Fibroblast of skin of right quadriceps (primary cell): ENCODE results near the gene SLC25A48.
"Not testable (repeated sequence)": the region's sequence is repeated elsewhere in the genome, so short reads cannot be mapped to it uniquely, and the experiment has no call there.

Experiments
- DNase-seq: peaks from one replicate; pipeline ENCODE4 v3.0.0-alpha.2; 2013

SLC25A48 gene

DNA sequence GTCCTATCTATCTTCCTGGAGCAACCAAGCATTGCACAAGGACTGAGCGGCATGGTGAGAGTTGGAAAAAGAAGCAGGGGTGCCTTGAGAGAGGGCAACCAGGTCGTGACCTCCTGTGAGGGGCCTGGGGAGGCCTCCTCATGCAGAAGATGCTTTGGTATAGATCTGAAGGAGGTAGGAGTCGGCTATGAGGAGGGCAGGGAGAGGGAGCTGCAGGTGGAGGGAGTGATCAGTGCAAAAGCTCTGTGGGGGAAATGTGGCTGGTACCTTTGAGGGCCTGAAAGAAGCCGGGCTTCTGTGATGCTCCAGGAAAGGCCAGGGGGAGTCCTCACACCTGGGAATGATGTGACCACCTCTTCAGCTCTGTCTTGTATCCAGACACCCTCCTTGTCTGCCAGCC is 3.6 kb upstream of the SLC25A48 start:
- DNase-seq, result no peak

DNA sequence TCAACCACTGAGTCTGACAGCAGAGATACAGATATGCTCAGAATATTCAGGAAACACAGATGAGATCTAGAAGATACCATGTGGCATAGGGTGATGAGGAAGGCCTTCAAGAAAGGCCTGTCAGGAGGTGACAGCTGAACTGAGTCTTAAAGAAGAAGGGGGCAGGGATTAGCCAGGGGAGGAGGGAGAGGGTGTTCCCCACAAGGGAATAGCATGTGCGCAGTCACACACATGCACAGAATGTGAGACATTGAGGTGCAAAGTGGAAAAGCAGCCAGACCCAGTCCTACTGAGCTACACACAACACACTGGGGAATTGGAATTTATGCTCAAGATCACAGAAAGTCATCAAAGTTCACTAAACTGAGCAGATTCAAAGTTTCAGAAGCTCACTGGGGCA is 3.0 kb upstream of the SLC25A48 start:
- DNase-seq, result no peak

- no peak for DNase-seq
Observed at GRCh38 chr5:135831851-135832555, 2.5 kb upstream of the SLC25A48 start.

- no peak for DNase-seq
Observed at GRCh38 chr5:135832941-135833920, 1.2 kb upstream of the SLC25A48 start.

- no peak for DNase-seq
Observed at GRCh38 chr5:135833961-135834638, 363 bp upstream of the SLC25A48 start.

GRCh38 chr5:135835766-135836165 is 1.3 kb downstream of the SLC25A48 start:
- DNase-seq, result no peak

- not testable (repeated sequence) for DNase-seq
Observed at GRCh38 chr5:135838395-135838794, 3.9 kb downstream of the SLC25A48 start.

- no peak for DNase-seq
Observed at GRCh38 chr5:135839566-135839965, 5.1 kb downstream of the SLC25A48 start.

DNA sequence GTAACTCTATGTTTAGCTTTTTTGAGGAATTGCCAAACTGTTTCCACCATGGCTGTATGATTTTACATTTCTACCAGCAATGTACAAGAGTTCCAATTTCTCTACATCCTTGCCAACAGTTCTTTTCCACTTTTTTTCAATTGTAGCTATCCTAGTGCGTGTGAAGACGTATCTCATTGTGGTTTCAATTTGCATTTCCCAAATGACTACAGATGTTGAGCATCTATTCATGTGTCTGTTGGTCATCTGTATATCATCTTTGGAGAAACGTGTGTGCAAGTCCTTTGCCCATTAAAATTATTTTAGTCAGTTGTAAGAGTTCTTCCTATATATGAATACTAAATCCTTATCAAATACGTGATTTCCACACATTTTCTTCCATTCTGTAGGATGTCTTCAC is 6.5 kb downstream of the SLC25A48 start:
- DNase-seq, result no peak

DNA sequence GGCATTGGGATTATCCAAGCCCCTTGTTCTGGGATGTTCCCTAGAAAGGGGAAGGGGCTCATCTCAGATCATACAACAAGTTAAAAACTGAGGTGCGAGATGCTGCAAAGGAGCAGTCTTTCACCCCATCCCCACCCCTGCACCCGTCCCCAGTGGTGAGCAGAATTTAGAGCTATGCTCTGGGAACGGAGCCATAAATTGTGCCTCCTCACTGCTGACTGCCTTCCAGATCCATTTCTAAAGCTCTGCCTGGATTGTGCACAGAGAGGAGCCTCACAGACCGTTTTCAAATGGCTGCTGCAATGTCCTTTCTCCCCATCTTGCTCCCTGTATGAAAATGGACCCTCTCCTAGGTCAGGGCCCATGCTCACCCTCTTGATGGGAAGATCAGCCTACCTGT is 8.3 kb downstream of the SLC25A48 start:
- no peak for DNase-seq

GRCh38 chr5:135843571-135844337 is 9.3 kb downstream of the SLC25A48 start:
- DNase-seq, result no peak

GRCh38 chr5:135846311-135846710 is 11.8 kb downstream of the SLC25A48 start:
- no peak for DNase-seq

DNA sequence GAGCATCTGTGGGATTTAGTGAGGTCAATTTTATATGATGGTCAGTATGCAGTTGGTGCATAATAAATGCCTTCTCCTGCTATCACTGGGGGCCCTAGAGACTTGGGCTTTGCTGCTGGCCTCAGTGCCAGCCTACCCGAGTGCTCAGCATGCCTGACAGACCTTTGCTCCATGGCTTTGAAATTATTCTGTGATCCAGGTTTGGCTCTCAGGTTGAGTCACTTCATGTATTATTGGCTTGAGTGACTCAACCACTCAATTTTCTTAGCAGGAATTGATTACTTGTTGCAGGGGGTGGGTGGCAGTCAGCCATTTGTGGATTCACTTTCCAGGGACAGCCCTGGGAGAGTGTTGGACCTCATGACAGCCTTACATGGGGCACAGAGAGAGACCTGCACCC is 13.5 kb downstream of the SLC25A48 start:
- DNase-seq, result no peak

GRCh38 chr5:135850231-135850630 is 15.8 kb downstream of the SLC25A48 start:
- no peak for DNase-seq

- no peak for DNase-seq
Observed at GRCh38 chr5:135850671-135851070, 16.2 kb downstream of the SLC25A48 start.

DNA sequence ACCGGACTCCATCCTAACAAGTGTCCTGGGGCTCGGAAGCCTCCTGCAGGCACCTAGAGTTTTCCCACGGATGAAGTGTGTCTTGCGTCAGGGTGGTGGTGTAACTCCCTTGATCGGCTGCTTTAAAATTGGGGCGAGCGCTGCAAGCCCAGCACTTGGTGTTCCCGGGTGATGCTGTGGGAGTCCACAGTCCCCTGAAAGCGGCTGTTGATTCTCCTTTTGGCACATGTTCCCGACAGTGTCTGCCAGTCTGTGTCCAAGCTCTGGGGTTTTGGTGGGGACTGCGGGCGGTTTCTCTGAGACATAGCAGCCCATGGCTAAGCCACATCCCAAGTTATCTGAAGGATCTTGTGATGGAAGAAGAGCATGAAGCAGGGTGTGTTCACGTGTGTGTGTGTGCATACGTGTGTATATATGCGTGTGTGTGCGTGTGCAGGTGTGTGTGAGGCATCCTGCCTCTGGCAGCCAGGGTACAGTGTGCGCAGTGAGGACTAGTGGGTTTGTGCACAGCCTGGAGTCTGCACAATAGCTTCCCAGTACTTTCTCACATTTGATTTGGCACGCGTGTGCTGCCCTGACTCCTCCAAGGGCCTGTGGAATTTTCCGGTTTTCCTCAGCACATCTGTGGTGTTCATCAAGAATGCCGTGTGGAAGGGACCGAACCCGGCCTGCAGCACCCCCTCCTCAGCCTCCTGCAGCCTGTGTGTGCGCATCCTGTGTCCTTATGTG is 16.9 kb downstream of the SLC25A48 start:
- DNase-seq, result no peak

GRCh38 chr5:135851915-135852845 is 17.7 kb downstream of the SLC25A48 start:
- no peak for DNase-seq

- DNase-seq, result no peak
Observed at GRCh38 chr5:135857630-135858311, 23.3 kb downstream of the SLC25A48 start.

GRCh38 chr5:135859186-135859585 is 24.7 kb downstream of the SLC25A48 start:
- not testable (repeated sequence) for DNase-seq

DNA sequence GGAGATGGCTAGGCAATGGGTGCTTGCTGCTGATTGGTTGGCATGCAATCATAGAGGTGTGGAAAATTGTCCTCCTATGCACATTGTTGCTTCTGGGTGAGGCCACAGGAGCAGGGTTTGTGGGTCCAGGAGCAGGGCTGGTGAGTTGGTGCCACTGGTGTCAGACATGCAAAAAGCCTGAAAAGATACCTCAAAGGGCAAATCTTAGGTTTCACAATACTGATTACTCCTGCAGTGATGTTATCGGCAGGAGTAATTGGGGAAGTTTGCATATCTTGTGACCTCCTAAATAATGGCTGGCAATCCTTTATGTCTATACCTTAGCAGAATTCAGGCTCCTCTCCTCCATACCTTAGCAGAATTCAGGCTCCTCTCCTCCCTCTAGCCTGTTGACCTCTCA is 25.2 kb downstream of the SLC25A48 start:
- DNase-seq, result no peak
